ELF-1 (cell line): ENCODE measurements around the gene MVD.
A peak's percentile ranks its signal among the peaks of the same experiment; 100 is the strongest.

Source experiments
- DNase-seq: peaks from one replicate; pipeline ENCODE4 v3.0.0-alpha.2; 2016; ENCODE audit warnings: low read depth, low spot score

The MVD gene

GRCh38 chr16:88655733-88656281 lies 7.1 kb downstream of the MVD start:
- DNase-seq = no peak

GRCh38 chr16:88655053-88655732 lies 7.7 kb downstream of the MVD start:
- DNase-seq = no peak

GRCh38 chr16:88654363-88655052 lies 8.4 kb downstream of the MVD start:
- DNase-seq = no peak

GRCh38 chr16:88653596-88654362 lies 9.1 kb downstream of the MVD start:
- DNase-seq = no peak

- DNase-seq = no peak
Measured at GRCh38 chr16:88653101-88653500, 9.8 kb downstream of the MVD start.

GRCh38 chr16:88652762-88653063 lies 10.2 kb downstream of the MVD start:
- no peak for DNase-seq

- no peak for DNase-seq
Measured at GRCh38 chr16:88651989-88652761, 10.7 kb downstream of the MVD start.

GRCh38 chr16:88651276-88651988 lies 11.5 kb downstream of the MVD start:
- DNase-seq = peak; percentile 37

- peak; percentile 41 for DNase-seq
Measured at GRCh38 chr16:88650749-88651275, 12.1 kb downstream of the MVD start, which contains the start of gene CYBA. TSS of gene CYBA (minus strand) at chr16:88651053. CDS start at chr16:88651013, 40 bp downstream.

GRCh38 chr16:88649924-88650748 lies 12.8 kb downstream of the MVD start:
- DNase-seq = peak; percentile 58

- no peak for DNase-seq
Measured at GRCh38 chr16:88649195-88649923, 13.5 kb downstream of the MVD start.

- no peak for DNase-seq
Measured at GRCh38 chr16:88647178-88648070, 15.5 kb downstream of the MVD start.

GRCh38 chr16:88646345-88647034 lies 16.4 kb downstream of the MVD start:
- no peak for DNase-seq

- no peak for DNase-seq
Measured at GRCh38 chr16:88645941-88646340, 16.9 kb downstream of the MVD start.

GRCh38 chr16:88645455-88645854 lies 17.4 kb downstream of the MVD start:
- DNase-seq = no peak

GRCh38 chr16:88643644-88643932 lies 19.3 kb downstream of the MVD start:
- DNase-seq = no peak

- no peak for DNase-seq
Measured at GRCh38 chr16:88642881-88643643, 19.8 kb downstream of the MVD start.
